Caco-2 (cell line): ENCODE measurements around the gene LAMTOR4. TPM values are rescaled to one million over a fixed set of nuclear protein-coding genes. Genes with fewer than 3 reads are reported as not detected.

Source experiments
- BruUV-seq: library from RNA; stranded (reverse); fragments of 400-500 nt; replicated peaks from 2 replicates; lab custom pipeline; 2021; lab: Mats Ljungman, UMichigan
- CTCF ChIA-PET: fragments of 300-600 bp; sonication (Branson Sonifier 250); formaldehyde crosslinking; loops from one replicate; lab custom pipeline; 2022; ENCODE audit warnings: antibody characterized with exemption; lab: Charles Lee
- POLR2A ChIA-PET: fragments of 300-600 bp; sonication (Branson Sonifier 250); formaldehyde crosslinking; loops from one replicate; lab custom pipeline; 2022; ENCODE audit warnings: antibody characterized with exemption; lab: Charles Lee
- DNase-seq, 2 experiments: peaks; one replicate each; pipeline versions ENCODE4 v3.0.0 to v3.0.0-alpha.2; 2020 to 2022
- H3K27me3 ChIP-seq: replicated peaks from 2 replicates; pipeline ENCODE4 v1.6.0; 2011; ENCODE audit warnings: low read length; ENCODE audit not compliant: control insufficient read depth, insufficient read depth
- H3K36me3 ChIP-seq: 2 replicates; pipeline ENCODE4 v1.5.1; 2011; ENCODE audit warnings: low read length; ENCODE audit not compliant: control insufficient read depth, insufficient read depth
- H3K4me1 ChIP-seq: fragments of 250-450 bp; sonication (Bioruptor Pico); 2 replicates; pipeline ENCODE4 v1.5.1; 2020; ENCODE audit warnings: mild to moderate bottlenecking
- H3K4me3 ChIP-seq: 2 replicates; pipeline ENCODE4 v1.5.1; 2011; ENCODE audit warnings: low read depth, mild to moderate bottlenecking, control low read depth, low read length
- H3K9me3 ChIP-seq: fragments of 250-450 bp; sonication (Bioruptor Pico); 2 replicates; pipeline ENCODE4 v1.5.1; 2020; ENCODE audit warnings: mild to moderate bottlenecking, moderate library complexity
- H3K27ac Mint-ChIP-seq: one replicate; pipeline ENCODE4 v1.8.0; 2022; ENCODE audit warnings: mixed read lengths; ENCODE audit not compliant: unreplicated experiment
- H3K27me3 Mint-ChIP-seq: one replicate; pipeline ENCODE4 v1.8.0; 2022; ENCODE audit warnings: mixed read lengths; ENCODE audit not compliant: insufficient read depth, unreplicated experiment
- H3K36me3 Mint-ChIP-seq: one replicate; pipeline ENCODE4 v1.8.0; 2022; ENCODE audit warnings: mild to moderate bottlenecking, mixed read lengths; ENCODE audit not compliant: insufficient read depth, unreplicated experiment
- H3K4me1 Mint-ChIP-seq: one replicate; pipeline ENCODE4 v1.8.0; 2022; ENCODE audit warnings: low read depth, mixed read lengths; ENCODE audit not compliant: unreplicated experiment
- H3K4me3 Mint-ChIP-seq: one replicate; pipeline ENCODE4 v1.8.0; 2022; ENCODE audit warnings: mild to moderate bottlenecking, moderate library complexity, mixed read lengths; ENCODE audit not compliant: unreplicated experiment
- H3K9me3 Mint-ChIP-seq: one replicate; pipeline ENCODE4 v1.8.0; 2022; ENCODE audit warnings: mixed read lengths; ENCODE audit not compliant: unreplicated experiment
- intact Hi-C: fragments of 100-400 bp; cut with micrococcal nuclease; formaldehyde crosslinking; loops from one replicate; pipeline ENCODE4 v1.10.0; 2022; ENCODE audit not compliant: unreplicated experiment
- total RNA-seq: library from RNA; stranded (reverse); gene quantifications from 2 replicates; pipeline ENCODE4 v1.2.3, GENCODE V29; 2022
- TF ChIP-seq, protein P1 (sequence below), 2 experiments: fragments of 200-600 bp in 1 of 2; IDR thresholded peaks; 1 replicate in 1 of 2; 2 replicates in 1 of 2; pipeline versions ENCODE4 v1.5.1 to v1.8.0; 2011 to 2022; ENCODE audit warnings: antibody characterized with exemption in 1 of 2, control low read depth in 1 of 2, inconsistent platforms in 1 of 2, low read depth in 1 of 2, low read length in 1 of 2, mild to moderate bottlenecking in 1 of 2, moderate library complexity in 1 of 2; ENCODE audit not compliant: insufficient read depth in 1 of 2, severe bottlenecking in 1 of 2, unreplicated experiment in 1 of 2

LAMTOR4 gene
- total RNA-seq, 1 experiment from 2014 or later, result 107 TPM

DNA sequence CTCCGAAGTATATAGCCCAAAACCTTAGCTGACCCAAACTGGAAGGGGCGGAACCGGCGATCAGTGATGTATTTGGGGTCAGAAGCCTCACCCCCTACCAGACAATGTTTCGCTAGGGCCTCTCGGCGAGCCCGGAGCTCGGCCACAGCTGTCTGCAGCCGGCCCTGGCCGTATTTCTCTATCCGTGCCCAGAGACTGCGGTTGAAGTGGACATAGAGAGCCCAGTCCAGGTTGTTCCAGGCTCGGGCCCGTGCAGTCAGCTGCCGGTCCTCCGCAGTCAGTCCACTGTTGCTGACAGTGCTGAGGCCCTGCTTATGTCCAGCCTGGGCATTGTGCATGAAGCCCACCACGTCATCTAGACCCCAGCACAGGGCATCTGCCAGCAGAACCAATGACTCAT, 11.3 kb downstream of the LAMTOR4 start:
- no peaks in the 10 kb centered on the region for H3K9me3 ChIP-seq
- Mint-ChIP-seq H3K9me3 (no peaks in the 10 kb centered on the region), H3K4me1 (peaks cover 19% of the 10 kb centered on the region), H3K27me3 (no peaks in the 10 kb centered on the region), H3K36me3 (peaks cover 49% of the 10 kb centered on the region), H3K27ac (no peak overlapping the region), H3K4me3 (no peak overlapping the region)
- intact Hi-C loops, result no loop called here
- DNase-seq, result no peak
- peaks cover 27% of the 10 kb centered on the region for H3K4me1 ChIP-seq
- no peaks in the 10 kb centered on the region for H3K27me3 ChIP-seq
- CTCF ChIA-PET, result no interaction called here
- H3K36me3 ChIP-seq, result no peaks in the 10 kb centered on the region; the same call in 1 of the 2 replicates
- TF ChIP-seq, protein P1, sequence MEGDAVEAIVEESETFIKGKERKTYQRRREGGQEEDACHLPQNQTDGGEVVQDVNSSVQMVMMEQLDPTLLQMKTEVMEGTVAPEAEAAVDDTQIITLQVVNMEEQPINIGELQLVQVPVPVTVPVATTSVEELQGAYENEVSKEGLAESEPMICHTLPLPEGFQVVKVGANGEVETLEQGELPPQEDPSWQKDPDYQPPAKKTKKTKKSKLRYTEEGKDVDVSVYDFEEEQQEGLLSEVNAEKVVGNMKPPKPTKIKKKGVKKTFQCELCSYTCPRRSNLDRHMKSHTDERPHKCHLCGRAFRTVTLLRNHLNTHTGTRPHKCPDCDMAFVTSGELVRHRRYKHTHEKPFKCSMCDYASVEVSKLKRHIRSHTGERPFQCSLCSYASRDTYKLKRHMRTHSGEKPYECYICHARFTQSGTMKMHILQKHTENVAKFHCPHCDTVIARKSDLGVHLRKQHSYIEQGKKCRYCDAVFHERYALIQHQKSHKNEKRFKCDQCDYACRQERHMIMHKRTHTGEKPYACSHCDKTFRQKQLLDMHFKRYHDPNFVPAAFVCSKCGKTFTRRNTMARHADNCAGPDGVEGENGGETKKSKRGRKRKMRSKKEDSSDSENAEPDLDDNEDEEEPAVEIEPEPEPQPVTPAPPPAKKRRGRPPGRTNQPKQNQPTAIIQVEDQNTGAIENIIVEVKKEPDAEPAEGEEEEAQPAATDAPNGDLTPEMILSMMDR (IDR thresholded peaks at IDR 0.05; ENCODE audit: insufficient read depth in 1 of 2, low read depth in 1 of 2, low read length in 1 of 2, severe bottlenecking in 1 of 2, unreplicated experiment in 1 of 2), result no peak
- H3K4me3 ChIP-seq, result no peak overlapping the region
- POLR2A ChIA-PET, result interaction anchor here (0.6 to 1.6 kb wide), 2 partner anchors 11 to 147 kb away, joined by 3 to 7 read pairs; partner anchors contain the start of gene LAMTOR4
- no TSS peak for BruUV-seq

DNA sequence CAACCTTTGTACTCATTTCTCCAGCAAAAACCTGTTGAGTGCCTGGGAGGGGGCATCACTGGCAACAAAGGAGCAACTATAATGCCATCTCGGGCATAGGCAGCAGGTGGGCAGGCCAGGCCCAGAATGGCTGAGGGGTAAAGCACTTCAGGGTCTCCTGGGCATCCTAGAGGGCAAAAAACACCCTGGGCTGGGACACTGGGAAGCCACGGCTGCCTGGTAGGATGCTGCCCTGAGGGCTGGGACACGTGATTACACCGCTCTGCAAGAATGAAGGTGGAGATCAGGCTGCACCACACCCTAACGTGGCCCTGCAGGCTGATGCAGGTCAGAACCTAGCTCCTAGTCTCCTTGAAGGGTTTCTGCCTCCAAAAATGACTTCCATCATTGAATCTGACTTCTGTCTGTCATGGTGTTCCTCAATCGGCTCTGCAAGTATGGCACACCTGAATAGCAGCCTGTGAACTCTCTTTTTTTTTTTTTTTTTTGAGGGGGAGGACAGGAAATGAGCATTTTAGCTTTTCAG, 14.4 kb downstream of the LAMTOR4 start:
- Mint-ChIP-seq H3K36me3 (peaks cover 22% of the 10 kb centered on the region), H3K27me3 (no peaks in the 10 kb centered on the region), H3K27ac (no peak overlapping the region), H3K4me1 (peaks cover 30% of the 10 kb centered on the region), H3K4me3 (no peak overlapping the region), H3K9me3 (no peaks in the 10 kb centered on the region)
- BruUV-seq, result no TSS peak
- Histone ChIP-seq H3K4me1 (peaks cover 26% of the 10 kb centered on the region), H3K4me3 (no peak overlapping the region), H3K27me3 (no peaks in the 10 kb centered on the region), H3K36me3 (no peaks in the 10 kb centered on the region), H3K9me3 (no peaks in the 10 kb centered on the region)
- ChIA-PET POLR2A (interaction anchor here (0.6 to 1.0 kb wide), 3 partner anchors 10 to 80 kb away, joined by 3 read pairs; partner anchors contain the start of gene LAMTOR4), CTCF (interaction anchor here (0.7 to 1.1 kb wide), 4 partner anchors 14 to 210 kb away, joined by 3 to 4 read pairs (median 4); partner anchors contain the start of gene GPC2)
- peak; percentile 64 to 79 for DNase-seq
- TF ChIP-seq, protein P1 (IDR thresholded peaks at IDR 0.05; ENCODE audit: insufficient read depth in 1 of 2, low read depth in 1 of 2, low read length in 1 of 2, severe bottlenecking in 1 of 2, unreplicated experiment in 1 of 2), result no peak
- intact Hi-C loops, result no loop called here

DNA sequence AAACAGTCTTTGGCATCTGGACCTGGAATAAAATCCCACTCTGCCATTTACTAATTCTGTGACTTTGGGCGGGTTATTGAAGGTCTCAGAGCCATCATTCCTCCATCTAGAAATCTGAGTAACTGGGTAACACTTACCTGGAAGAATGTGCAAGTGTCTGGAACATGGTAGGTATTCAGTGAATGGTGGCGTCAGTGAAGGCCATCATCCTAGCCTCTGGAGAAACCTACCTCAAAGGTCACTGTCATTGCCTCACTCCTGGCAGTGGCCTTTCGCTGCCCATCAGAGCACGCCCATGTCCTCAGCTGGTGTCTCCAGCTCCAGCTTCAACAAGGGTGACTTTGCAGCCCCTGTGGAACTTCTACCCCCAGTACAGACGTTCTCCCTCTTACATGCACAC, 15.2 kb downstream of the LAMTOR4 start:
- BruUV-seq, result no TSS peak
- Mint-ChIP-seq H3K4me3 (no peak overlapping the region), H3K9me3 (no peaks in the 10 kb centered on the region), H3K27ac (no peak overlapping the region), H3K4me1 (peaks cover 37% of the 10 kb centered on the region), H3K27me3 (no peaks in the 10 kb centered on the region), H3K36me3 (peaks cover 15% of the 10 kb centered on the region)
- ChIA-PET POLR2A (no interaction called here), CTCF (interaction anchor here (0.7 to 1.1 kb wide), 3 partner anchors 13 to 130 kb away, joined by 3 to 4 read pairs (median 3); partner anchors contain the start of gene GPC2)
- Histone ChIP-seq H3K9me3 (no peaks in the 10 kb centered on the region), H3K4me1 (peaks cover 32% of the 10 kb centered on the region), H3K4me3 (no peak overlapping the region), H3K27me3 (no peaks in the 10 kb centered on the region), H3K36me3 (no peaks in the 10 kb centered on the region)
- TF ChIP-seq, protein P1 (IDR thresholded peaks at IDR 0.05; ENCODE audit: insufficient read depth in 1 of 2, low read depth in 1 of 2, low read length in 1 of 2, severe bottlenecking in 1 of 2, unreplicated experiment in 1 of 2), result no peak
- DNase-seq, result no peak
- intact Hi-C loops, result no loop called here
